ENCODE data around the gene RIN1. TPM values are rescaled to one million over a fixed set of nuclear protein-coding genes. Genes with fewer than 3 reads are reported as not detected.

The RIN1 gene
- total and polyA plus RNA-seq, 9 of the 15 experiments (the other 6 are each of a cell fraction or from before 2014, with no cell fraction given) = 0.01 to 1.2 (median 0.45) TPM; not detected in 1

DNA sequence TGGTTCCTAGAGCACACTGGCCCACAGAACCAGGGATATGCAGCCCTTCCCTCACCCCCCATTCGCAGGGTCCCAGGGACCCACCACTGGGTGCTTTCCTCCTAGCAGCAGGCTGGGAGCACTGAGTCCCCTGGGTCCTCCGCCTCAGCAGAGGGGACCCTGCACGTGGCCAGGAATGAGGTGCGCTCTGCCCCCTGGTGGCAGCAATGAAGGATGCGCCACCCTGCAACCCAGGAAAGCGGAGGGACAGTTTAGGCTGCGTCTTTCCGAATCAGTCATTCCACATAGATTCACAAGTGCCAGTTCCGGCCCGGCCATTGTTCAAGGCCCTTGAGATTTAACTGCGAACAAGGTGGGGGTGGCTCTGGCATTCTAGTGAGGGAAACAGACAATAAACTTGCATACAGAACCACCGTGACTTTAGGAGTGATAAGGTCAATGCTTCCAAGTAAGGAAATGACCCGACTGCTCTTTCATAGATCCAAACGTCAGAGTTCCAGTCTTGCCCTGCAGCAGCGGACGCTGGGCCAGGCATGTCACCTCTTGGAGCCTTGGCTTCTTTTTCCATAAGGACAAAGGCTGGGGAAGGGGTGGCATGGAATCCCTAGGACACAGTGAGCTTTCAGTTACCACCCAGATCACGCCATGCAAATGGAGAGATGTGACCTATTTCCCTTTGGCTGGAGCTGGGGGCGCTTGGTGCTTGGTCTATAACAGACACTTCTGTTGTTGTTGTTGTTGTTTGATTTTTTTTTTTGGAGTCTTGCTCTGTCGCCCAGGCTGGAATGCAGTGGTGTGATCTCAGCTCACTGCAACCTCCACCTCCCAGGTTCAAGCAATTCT is 7.7 kb downstream of the RIN1 start (continued):
- TF ChIP-seq, protein P1, sequence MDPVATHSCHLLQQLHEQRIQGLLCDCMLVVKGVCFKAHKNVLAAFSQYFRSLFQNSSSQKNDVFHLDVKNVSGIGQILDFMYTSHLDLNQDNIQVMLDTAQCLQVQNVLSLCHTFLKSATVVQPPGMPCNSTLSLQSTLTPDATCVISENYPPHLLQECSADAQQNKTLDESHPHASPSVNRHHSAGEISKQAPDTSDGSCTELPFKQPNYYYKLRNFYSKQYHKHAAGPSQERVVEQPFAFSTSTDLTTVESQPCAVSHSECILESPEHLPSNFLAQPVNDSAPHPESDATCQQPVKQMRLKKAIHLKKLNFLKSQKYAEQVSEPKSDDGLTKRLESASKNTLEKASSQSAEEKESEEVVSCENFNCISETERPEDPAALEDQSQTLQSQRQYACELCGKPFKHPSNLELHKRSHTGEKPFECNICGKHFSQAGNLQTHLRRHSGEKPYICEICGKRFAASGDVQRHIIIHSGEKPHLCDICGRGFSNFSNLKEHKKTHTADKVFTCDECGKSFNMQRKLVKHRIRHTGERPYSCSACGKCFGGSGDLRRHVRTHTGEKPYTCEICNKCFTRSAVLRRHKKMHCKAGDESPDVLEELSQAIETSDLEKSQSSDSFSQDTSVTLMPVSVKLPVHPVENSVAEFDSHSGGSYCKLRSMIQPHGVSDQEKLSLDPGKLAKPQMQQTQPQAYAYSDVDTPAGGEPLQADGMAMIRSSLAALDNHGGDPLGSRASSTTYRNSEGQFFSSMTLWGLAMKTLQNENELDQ (CRISPR knock-in tag; IDR thresholded peaks at IDR 0.05; ENCODE audit: borderline replicate concordance) = no peak
- TF ChIP-seq TOE1 (IDR thresholded peaks at IDR 0.05; ENCODE audit: borderline replicate concordance) (peak; percentile 52; the same call in 1 of the 2 replicates), TOE1 (CRISPR knock-in tag; IDR thresholded peaks at IDR 0.05; ENCODE audit: borderline replicate concordance, low read depth) (peak; percentile 91; the same call in 1 of the 2 replicates), KAT8 (IDR thresholded peaks at IDR 0.05; ENCODE audit: low read depth) (no peak), PHF8 (IDR thresholded peaks at IDR 0.05; ENCODE audit: borderline replicate concordance, low read length) (no peak; the same call in 1 of the 2 replicates), ZNF586 (CRISPR knock-in tag; conservative IDR thresholded peaks at IDR 0.05) (no peak), SRF (CRISPR knock-in tag; IDR thresholded peaks at IDR 0.05) (peak in 1 of 2 experiments; percentile 32; a peak in 1 of 4 replicates), TCF7 (IDR thresholded peaks at IDR 0.05; ENCODE audit: borderline replicate concordance) (no peak)
- TF ChIP-seq, protein P2, sequence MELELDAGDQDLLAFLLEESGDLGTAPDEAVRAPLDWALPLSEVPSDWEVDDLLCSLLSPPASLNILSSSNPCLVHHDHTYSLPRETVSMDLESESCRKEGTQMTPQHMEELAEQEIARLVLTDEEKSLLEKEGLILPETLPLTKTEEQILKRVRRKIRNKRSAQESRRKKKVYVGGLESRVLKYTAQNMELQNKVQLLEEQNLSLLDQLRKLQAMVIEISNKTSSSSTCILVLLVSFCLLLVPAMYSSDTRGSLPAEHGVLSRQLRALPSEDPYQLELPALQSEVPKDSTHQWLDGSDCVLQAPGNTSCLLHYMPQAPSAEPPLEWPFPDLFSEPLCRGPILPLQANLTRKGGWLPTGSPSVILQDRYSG (tag; conservative IDR thresholded peaks at IDR 0.05; ENCODE audit: low read depth) = peak; percentile 25; the same call in 1 of the 2 replicates
- TF ChIP-seq, protein P3, sequence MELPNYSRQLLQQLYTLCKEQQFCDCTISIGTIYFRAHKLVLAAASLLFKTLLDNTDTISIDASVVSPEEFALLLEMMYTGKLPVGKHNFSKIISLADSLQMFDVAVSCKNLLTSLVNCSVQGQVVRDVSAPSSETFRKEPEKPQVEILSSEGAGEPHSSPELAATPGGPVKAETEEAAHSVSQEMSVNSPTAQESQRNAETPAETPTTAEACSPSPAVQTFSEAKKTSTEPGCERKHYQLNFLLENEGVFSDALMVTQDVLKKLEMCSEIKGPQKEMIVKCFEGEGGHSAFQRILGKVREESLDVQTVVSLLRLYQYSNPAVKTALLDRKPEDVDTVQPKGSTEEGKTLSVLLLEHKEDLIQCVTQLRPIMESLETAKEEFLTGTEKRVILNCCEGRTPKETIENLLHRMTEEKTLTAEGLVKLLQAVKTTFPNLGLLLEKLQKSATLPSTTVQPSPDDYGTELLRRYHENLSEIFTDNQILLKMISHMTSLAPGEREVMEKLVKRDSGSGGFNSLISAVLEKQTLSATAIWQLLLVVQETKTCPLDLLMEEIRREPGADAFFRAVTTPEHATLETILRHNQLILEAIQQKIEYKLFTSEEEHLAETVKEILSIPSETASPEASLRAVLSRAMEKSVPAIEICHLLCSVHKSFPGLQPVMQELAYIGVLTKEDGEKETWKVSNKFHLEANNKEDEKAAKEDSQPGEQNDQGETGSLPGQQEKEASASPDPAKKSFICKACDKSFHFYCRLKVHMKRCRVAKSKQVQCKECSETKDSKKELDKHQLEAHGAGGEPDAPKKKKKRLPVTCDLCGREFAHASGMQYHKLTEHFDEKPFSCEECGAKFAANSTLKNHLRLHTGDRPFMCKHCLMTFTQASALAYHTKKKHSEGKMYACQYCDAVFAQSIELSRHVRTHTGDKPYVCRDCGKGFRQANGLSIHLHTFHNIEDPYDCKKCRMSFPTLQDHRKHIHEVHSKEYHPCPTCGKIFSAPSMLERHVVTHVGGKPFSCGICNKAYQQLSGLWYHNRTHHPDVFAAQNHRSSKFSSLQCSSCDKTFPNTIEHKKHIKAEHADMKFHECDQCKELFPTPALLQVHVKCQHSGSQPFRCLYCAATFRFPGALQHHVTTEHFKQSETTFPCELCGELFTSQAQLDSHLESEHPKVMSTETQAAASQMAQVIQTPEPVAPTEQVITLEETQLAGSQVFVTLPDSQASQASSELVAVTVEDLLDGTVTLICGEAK (IDR thresholded peaks at IDR 0.05) = 0 out of 2 replicates have a peak, but pooled peaks have one; percentile 50
- TF ChIP-seq, protein P3 (CRISPR knock-in tag; IDR thresholded peaks at IDR 0.05) = 0 out of 2 replicates have a peak, but pooled peaks have one; percentile 11

Measured in K562 (cell line).